Skeletal muscle cell (primary cell): Measurements from ENCODE around the gene TRIM24.
"Not testable (repeated sequence)": the region's sequence is repeated elsewhere in the genome, so short reads cannot be mapped to it uniquely, and the experiment has no call there.

ENCODE experiments used
- DNase-seq: peaks from one replicate; pipeline ENCODE4 v3.0.0-alpha.2; 2010; ENCODE audit warnings: low read depth
- H3K4me3 ChIP-seq: 2 replicates; pipeline ENCODE4 v1.5.1; 2011; ENCODE audit warnings: low read depth, mild to moderate bottlenecking, control low read depth, low read length, moderate library complexity

Gene TRIM24

GRCh38 chr7:138489139-138489538 is 29.1 kb downstream of the TRIM24 start:
- not testable (repeated sequence) for DNase-seq, H3K4me3 ChIP-seq

DNA sequence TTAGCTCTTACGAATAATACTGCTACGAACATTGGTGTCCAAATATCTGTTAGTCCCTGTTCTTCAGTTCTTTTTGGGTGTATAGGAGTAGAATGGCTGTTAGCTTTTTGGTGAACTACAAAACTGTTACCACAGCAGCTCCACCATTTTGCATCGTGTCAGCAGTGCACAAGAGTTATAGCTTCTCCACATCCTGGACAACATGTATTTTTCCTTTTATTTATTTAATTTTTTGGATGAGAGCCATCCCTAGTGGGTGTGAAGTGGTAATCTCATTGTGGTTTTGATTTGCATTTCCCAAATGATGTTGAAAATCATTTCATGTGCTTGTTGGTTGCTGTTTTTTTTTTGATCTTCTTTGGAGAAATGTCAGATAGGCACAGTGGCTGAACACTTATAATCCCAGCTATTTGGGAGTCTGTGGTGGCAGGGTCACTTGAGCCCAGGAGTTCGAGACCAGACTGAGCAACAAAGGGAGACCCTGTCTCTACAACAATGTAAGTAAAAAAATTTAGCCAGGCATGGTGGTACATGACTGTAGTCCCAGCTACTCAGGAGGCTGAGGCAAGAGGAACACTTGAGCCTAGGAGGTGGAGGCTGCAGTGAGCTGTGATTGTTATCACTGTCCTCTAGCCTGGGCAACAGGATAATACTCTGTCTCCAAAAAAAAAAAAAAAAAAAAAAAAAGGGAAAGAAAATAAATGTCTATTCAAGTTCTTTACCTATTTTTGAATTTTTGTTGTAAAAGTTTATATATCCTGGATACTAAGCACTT is 31.7 kb downstream of the TRIM24 start:
- H3K4me3 ChIP-seq = no peak overlapping the region
- no peak for DNase-seq

DNA sequence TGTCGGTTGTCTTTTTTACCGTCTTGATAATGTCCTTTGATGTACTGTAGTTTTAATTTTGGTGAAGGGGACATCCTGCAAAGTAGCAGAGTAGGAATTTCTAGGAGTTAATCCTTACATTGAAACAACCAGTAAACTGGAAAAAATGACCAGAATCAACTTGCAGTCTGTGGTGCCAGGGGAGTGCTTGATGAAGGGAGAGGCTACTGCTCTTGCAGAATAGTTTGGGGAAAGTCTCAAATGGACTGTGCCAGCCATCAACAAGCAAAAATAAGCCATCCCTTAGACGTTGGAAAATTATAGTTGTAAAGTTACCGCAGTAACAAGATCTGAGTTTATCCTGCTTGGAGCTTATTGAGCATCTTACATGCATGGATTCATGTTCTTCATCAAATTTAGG is 32.4 kb downstream of the TRIM24 start:
- H3K4me3 ChIP-seq = no peak overlapping the region
- no peak for DNase-seq

GRCh38 chr7:138493535-138493934 is 33.5 kb downstream of the TRIM24 start:
- H3K4me3 ChIP-seq = no peak overlapping the region
- no peak for DNase-seq

GRCh38 chr7:138495485-138495884 is 35.4 kb downstream of the TRIM24 start:
- H3K4me3 ChIP-seq = no peak overlapping the region
- DNase-seq = no peak

DNA sequence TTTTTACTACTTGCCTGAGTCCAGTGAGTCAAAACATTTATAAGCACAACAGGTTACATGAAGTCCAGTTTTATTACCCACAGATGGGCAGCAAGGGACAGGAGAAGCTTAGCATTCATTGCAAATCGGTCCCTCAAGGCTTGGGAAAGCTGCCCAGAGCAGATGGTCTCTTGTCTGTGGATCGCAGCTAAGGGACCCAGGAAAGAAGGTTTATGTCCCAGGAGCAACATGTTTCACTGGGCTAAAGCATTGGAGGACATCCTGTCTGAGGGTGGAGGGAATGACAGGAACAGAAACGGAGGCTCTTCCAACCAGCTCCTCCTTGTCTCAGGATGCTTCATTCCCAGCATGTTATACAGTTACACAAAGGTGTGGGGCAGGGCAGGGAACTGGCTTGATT is 39.3 kb downstream of the TRIM24 start:
- no peak overlapping the region for H3K4me3 ChIP-seq
- no peak for DNase-seq

DNA sequence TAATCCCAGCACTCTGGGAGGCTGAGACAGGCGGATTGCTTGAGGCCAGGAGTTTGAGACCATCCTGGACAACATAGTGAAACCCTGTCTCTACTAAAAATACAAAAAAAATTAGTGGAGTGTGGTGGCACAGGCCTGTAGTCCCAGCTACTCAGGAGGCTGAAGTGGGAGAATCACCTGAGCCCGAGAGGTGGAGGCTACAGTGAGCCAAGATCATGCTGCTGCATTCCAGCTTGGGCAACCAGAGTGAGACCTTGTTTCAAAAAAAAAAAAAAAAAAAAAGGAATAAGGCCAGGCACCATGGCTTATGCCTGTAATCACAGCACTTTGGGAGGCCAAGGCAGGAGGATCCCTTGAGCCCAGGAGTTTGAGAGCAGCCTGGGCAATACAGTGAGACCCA is 40.2 kb downstream of the TRIM24 start:
- H3K4me3 ChIP-seq, DNase-seq: not testable (repeated sequence)

- H3K4me3 ChIP-seq = no peak overlapping the region
- DNase-seq = no peak
Observed at GRCh38 chr7:138500892-138501291, 40.8 kb downstream of the TRIM24 start.

DNA sequence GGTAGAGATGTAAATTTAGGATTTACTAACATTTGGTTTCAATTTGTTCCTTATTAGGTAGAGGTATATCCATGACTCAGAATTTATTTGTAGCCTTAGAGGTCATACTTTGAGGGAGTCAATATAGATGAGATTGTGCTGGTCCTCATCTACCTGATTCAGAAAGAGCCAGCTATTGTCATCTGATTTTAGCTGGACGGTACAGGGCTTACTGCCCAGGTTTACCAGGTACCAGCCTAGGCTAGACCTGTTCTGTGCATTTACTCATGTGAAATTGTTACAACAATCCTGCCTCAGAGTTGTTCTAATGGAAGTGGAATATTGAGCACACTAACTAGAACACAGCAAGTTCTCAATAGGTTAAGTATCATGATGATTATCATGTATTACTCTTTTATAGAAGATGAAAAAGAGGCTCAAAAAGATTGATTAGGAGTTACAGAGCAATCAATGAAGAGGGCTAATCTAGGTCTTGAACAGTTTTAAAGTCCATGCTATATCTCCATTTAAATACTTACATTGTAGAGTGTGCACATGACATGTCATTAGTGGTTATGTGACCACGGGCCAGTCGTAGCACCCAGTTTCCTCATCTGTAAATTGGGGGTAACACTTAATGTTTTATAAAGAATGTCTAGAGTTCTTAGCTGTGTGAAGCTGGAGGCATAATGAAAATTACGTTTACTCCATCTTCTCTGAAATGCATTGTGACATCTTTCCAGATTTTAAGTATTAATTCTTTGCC is 42.1 kb downstream of the TRIM24 start:
- no peak overlapping the region for H3K4me3 ChIP-seq
- no peak for DNase-seq

GRCh38 chr7:138505361-138505873 is 45.4 kb downstream of the TRIM24 start:
- DNase-seq = no peak
- H3K4me3 ChIP-seq = no peak overlapping the region

DNA sequence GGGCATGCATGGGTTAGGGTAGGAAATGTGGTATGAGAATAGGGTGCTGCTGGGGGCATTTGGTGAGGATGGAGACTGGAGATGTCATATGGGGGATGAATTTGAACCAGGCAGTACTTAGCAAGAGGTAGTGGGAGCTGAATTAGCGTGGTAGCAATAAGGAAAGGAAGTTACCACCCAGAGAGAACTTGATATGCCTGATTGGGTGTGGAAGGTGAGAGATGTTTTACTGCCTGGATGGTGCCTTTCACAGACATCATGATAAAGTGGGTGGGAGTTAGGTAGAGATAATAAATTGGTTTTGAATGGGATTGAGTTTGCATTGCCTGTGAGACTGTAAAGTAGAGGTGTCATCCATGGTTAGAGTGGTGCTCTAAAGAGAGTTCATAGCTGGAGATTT is 46.7 kb downstream of the TRIM24 start:
- H3K4me3 ChIP-seq = no peak overlapping the region
- no peak for DNase-seq

DNA sequence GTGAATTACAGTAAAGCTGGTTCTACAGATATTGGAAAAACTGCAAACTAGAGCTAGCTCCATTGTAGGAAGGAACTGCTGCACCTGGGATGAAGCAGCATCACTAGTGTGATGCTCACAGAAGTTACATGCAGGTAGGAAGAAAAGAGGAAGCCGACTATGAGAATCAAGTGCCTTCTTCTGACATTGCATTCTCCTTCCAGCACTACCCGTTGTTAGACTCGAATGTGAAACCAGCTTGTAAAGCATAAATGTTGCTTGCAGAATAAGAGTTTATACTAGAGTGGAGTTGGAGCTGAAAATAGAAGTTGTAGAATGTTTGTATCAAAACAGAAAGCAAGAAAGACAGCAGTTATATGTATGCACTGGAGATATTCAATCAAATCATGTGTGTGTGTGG is 49.9 kb downstream of the TRIM24 start:
- DNase-seq = no peak
- no peak overlapping the region for H3K4me3 ChIP-seq

GRCh38 chr7:138512092-138512858 is 52.2 kb downstream of the TRIM24 start:
- no peak for DNase-seq
- H3K4me3 ChIP-seq = no peak overlapping the region

DNA sequence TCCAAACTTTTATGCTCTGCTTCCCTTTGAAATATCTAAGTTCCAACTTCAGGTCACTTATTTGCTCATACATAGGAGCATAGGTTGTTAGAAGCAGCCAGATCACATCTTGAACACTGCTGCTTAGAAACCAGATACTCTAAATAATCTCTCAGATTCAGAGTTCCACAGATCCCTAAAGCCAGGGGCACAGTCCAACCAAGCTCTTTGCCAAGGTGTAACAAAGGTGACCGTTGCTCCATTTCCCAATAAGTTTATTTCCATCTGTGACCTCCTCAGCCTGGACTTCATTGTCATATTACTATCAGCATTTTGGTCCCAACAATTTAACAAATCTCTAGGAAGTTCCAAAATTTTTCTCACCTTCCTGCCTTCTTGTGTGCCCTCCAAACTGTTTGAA is 52.8 kb downstream of the TRIM24 start:
- no peak for DNase-seq

DNA sequence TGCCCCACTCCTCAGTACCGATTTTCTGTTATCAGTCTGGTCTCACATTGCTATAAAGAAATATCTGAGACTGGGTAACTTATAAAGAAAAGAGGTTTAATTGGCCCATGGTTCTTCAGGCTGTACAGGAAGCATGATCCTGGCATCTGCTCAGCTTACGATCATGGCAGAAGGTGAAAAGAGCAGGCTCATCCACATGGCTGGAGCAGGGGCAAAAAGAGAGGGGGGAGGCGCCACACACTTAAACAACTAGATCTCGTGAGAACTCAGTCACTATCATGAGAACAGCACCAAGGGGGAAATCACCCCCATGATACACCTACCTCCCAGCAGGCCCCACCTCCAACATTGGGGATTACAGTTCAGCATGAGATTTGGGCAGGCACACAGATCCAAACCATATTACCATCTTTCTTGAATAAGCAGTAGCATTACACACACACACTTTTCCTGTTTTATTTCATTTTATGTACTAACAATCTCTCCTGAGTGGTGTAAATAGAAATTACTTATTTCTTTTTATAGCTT is 53.3 kb downstream of the TRIM24 start:
- no peak for DNase-seq

More for the DNA sequence above, 52.8 kb downstream of the TRIM24 start:
- H3K4me3 ChIP-seq = no peak overlapping the region

DNA sequence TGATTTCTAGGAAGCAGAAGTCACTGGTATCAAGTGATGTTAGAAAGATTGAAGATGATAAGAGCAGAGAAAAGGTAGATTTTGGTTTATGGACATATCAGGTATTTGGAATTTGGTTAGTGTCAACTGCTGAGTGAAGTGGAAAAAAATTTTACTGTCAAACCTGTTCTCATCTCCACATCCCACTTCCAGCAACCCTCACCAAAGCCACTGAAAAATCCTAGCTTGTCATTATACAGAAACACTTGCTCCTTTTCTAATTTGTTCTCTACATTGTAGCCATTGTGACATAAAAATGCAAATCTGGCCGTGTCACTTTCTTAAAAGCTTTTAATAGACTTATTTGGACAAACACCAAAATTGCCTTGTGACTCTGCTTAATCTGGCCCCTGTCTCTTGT is 54.0 kb downstream of the TRIM24 start:
- H3K4me3 ChIP-seq = no peak overlapping the region

More for the DNA sequence above, 53.3 kb downstream of the TRIM24 start:
- no peak overlapping the region for H3K4me3 ChIP-seq

DNA sequence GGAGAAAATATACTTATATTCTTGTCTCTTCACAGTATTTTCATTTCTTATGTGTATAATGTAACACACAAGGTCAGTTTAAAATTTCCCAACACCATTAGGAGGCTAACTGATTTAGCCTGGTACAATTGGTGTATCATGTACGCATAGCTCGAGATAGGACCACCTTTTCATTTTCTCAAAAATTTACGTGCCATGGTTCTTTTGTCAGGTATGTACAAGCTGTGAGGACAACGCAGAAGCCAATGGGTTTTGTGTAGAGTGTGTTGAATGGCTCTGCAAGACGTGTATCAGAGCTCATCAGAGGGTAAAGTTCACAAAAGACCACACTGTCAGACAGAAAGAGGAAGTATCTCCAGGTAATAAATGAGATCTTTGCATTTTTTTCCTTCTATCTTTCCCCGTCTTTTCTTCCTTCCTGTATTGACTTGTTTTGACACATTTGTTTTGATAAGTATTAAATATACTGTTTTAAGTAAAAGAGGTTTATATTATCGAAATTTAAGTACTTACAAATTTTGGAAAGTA is 55.0 kb downstream of the TRIM24 start:
- DNase-seq = no peak
- no peak overlapping the region for H3K4me3 ChIP-seq

More for the DNA sequence above, 54.0 kb downstream of the TRIM24 start:
- no peak for DNase-seq

DNA sequence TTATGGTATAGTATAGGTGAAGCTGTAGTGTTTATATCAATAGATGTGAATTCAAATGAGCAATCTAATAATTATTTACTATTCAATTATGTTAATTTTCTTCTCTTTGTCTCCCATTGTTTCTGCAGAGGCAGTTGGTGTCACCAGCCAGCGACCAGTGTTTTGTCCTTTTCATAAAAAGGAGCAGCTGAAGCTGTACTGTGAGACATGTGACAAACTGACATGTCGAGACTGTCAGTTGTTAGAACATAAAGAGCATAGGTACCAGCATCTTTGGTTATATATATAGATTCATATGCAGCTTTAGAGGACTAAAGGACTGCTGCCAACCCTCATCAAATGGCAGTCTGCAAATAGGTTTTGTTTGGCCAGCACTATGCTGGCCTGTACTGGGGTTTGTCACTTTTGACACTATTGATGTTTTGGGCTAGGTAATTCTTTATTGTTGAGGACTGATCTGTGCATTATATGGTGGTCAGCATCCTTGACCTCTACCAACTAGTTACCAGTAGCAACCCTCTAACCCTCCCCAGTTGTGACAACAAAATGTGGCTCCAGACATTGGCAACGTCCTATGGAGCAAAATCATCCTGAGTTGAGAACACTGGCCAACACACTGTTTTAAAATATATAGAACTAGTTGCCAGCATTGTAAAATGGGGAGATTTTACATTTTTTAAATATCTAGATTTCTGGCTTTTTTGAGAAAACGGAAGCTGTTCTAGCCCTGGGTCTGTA is 59.2 kb downstream of the TRIM24 start:
- H3K4me3 ChIP-seq = no peak overlapping the region
- no peak for DNase-seq

- no peak for DNase-seq
- H3K4me3 ChIP-seq = no peak overlapping the region
Observed at GRCh38 chr7:138520742-138521141, 60.7 kb downstream of the TRIM24 start.
